HG03460 (cell line): Measurements from ENCODE around the gene ORC4.

Source experiments
- ATAC-seq: cut with Tn5 transposase; IDR thresholded peaks from one replicate; pipeline ENCODE4 v1.9.1; 2021; ENCODE audit not compliant: unreplicated experiment

The ORC4 gene

GRCh38 chr2:148020111-148021058 lies at the start of gene ORC4:
Gene ORC4 (minus strand): TSS chr2:148020737. CDS start chr2:147975958, 44,779 bp downstream.
- ATAC-seq, result peak; percentile 80

GRCh38 chr2:148067801-148068200 lies 47.3 kb upstream of the ORC4 start:
- no peak for ATAC-seq

- no peak for ATAC-seq
Measured at GRCh38 chr2:148065936-148066335, 45.4 kb upstream of the ORC4 start.

GRCh38 chr2:148063633-148064032 lies 43.1 kb upstream of the ORC4 start:
- ATAC-seq, result no peak

- no peak for ATAC-seq
Measured at GRCh38 chr2:148058641-148059040, 38.1 kb upstream of the ORC4 start.

GRCh38 chr2:148052687-148053086 lies 32.1 kb upstream of the ORC4 start:
- no peak for ATAC-seq

- no peak for ATAC-seq
Measured at GRCh38 chr2:148049284-148049683, 28.7 kb upstream of the ORC4 start.

- ATAC-seq, result peak; percentile 61
Measured at GRCh38 chr2:148048475-148049221, 28.1 kb upstream of the ORC4 start.

- no peak for ATAC-seq
Measured at GRCh38 chr2:148046802-148047201, 26.3 kb upstream of the ORC4 start.

GRCh38 chr2:148044322-148044721 lies 23.8 kb upstream of the ORC4 start:
- ATAC-seq, result no peak

- ATAC-seq, result peak; percentile 85
Measured at GRCh38 chr2:148042219-148042618, 21.7 kb upstream of the ORC4 start.

- no peak for ATAC-seq
Measured at GRCh38 chr2:148039783-148040182, 19.2 kb upstream of the ORC4 start.

GRCh38 chr2:148032215-148032614 lies 11.7 kb upstream of the ORC4 start:
- no peak for ATAC-seq

- no peak for ATAC-seq
Measured at GRCh38 chr2:148031152-148031551, 10.6 kb upstream of the ORC4 start.

GRCh38 chr2:148028781-148029180 lies 8.2 kb upstream of the ORC4 start:
- ATAC-seq, result no peak

- ATAC-seq, result no peak
Measured at GRCh38 chr2:148027822-148028221, 7.3 kb upstream of the ORC4 start.

GRCh38 chr2:148026573-148026972 lies 6.0 kb upstream of the ORC4 start:
- ATAC-seq, result no peak

- peak; percentile 26 for ATAC-seq
Measured at GRCh38 chr2:148023861-148024260, 3.3 kb upstream of the ORC4 start.

GRCh38 chr2:148022882-148023281 lies 2.3 kb upstream of the ORC4 start:
- no peak for ATAC-seq

GRCh38 chr2:148022351-148022750 lies 1.8 kb upstream of the ORC4 start:
- no peak for ATAC-seq

- ATAC-seq, result no peak
Measured at GRCh38 chr2:148021886-148022285, 1.3 kb upstream of the ORC4 start.
